CD14-positive monocyte (primary cell): Measurements from ENCODE around the gene SRP9. TPM values are rescaled to one million over a fixed set of nuclear protein-coding genes. Genes with fewer than 3 reads are reported as not detected.
"Not testable (repeated sequence)": the region's sequence is repeated elsewhere in the genome, so short reads cannot be mapped to it uniquely, and the experiment has no call there.

Experiments
- DNase-seq, 3 donors: peaks; one replicate each; pipeline ENCODE4 v3.0.0-alpha.2; 2011 to 2022
- H2AFZ ChIP-seq: 2 replicates; pipeline ENCODE4 v1.6.0; 2012; ENCODE audit warnings: mild to moderate bottlenecking, low read depth, low read length, inconsistent platforms; ENCODE audit not compliant: insufficient read depth, poor library complexity, severe bottlenecking
- H3K27ac ChIP-seq, 2 donors: 1 replicate in 1 of 2; 2 replicates in 1 of 2; pipeline ENCODE4 v1.5.1; 2012 to 2013; ENCODE audit warnings: low read length in 2 of 2, control low read depth in 1 of 2, inconsistent platforms in 1 of 2, low read depth in 1 of 2, mild to moderate bottlenecking in 1 of 2
- H3K27me3 ChIP-seq, 2 donors: one replicate each; pipeline versions ENCODE4 v1.6.0 to v1.6.1; 2011 to 2013; ENCODE audit warnings: low read length in 2 of 2; ENCODE audit not compliant: control insufficient read depth in 2 of 2, insufficient read depth in 2 of 2
- H3K36me3 ChIP-seq, 2 donors: replicated peaks in 1 of 2; 1 replicate in 1 of 2; 2 replicates in 1 of 2; pipeline versions ENCODE4 v1.5.1 to v1.6.1; 2012 to 2013; ENCODE audit warnings: low read length in 2 of 2, control low read depth in 1 of 2, inconsistent platforms in 1 of 2, mild to moderate bottlenecking in 1 of 2; ENCODE audit not compliant: insufficient read depth in 2 of 2, control insufficient read depth in 1 of 2
- H3K4me1 ChIP-seq, 2 donors: 1 replicate in 1 of 2; 2 replicates in 1 of 2; pipeline versions ENCODE4 v1.5.1 to v1.6.1; 2012 to 2013; ENCODE audit warnings: low read length in 2 of 2, control low read depth in 1 of 2, inconsistent platforms in 1 of 2, mild to moderate bottlenecking in 1 of 2, moderate library complexity in 1 of 2; ENCODE audit not compliant: insufficient read depth in 2 of 2, control insufficient read depth in 1 of 2
- H3K4me2 ChIP-seq: replicated peaks from 2 replicates; pipeline ENCODE3; 2012; ENCODE audit warnings: low read length, moderate library complexity, mild to moderate bottlenecking; ENCODE audit not compliant: poor library complexity, severe bottlenecking; ENCODE audit errors: extremely low read depth
- H3K4me3 ChIP-seq, 3 experiments: fragments of 200-600 bp in 1 of 3; sonication (generic) in 1 of 3; replicated peaks in 1 of 3; 1 replicate in 2 of 3; 2 replicates in 1 of 3; pipeline ENCODE4 v1.5.1; 2011 to 2013; ENCODE audit warnings: low read length in 3 of 3, mild to moderate bottlenecking in 3 of 3, control low read depth in 2 of 3, low read depth in 2 of 3, inconsistent platforms in 1 of 3, moderate library complexity in 1 of 3
- H3K79me2 ChIP-seq: 2 replicates; pipeline ENCODE4 v1.6.0; 2012; ENCODE audit warnings: mild to moderate bottlenecking, control low read depth, inconsistent platforms, low read length, moderate library complexity; ENCODE audit not compliant: insufficient read depth
- H3K9ac ChIP-seq: 2 replicates; pipeline ENCODE4 v1.6.0; 2017; ENCODE audit warnings: low read length, mild to moderate bottlenecking; ENCODE audit not compliant: insufficient read depth, poor library complexity, severe bottlenecking
- H3K9me3 ChIP-seq, 2 donors: replicated peaks in 1 of 2; 1 replicate in 1 of 2; 2 replicates in 1 of 2; pipeline versions ENCODE4 v1.5.1 to v1.6.1; 2012 to 2013; ENCODE audit warnings: low read length in 2 of 2, control low read depth in 1 of 2; ENCODE audit not compliant: control insufficient read depth in 1 of 2, insufficient read depth in 1 of 2
- H4K20me1 ChIP-seq: 2 replicates; pipeline ENCODE4 v1.6.0; 2012; ENCODE audit warnings: mild to moderate bottlenecking, low read length, control low read depth, moderate library complexity; ENCODE audit not compliant: insufficient read depth
- H3K27ac Mint-ChIP-seq, 7 donors: one replicate each; pipeline ENCODE4 v1.8.0; 2020; ENCODE audit warnings: mild to moderate bottlenecking in 7 of 7, mixed read lengths in 7 of 7, moderate library complexity in 6 of 7, inconsistent platforms in 2 of 7
- H3K27me3 Mint-ChIP-seq, 3 donors: one replicate each; pipeline ENCODE4 v1.8.0; 2021 to 2022; ENCODE audit warnings: low read depth in 3 of 3, mild to moderate bottlenecking in 3 of 3, mixed read lengths in 3 of 3, moderate library complexity in 3 of 3, inconsistent platforms in 1 of 3
- H3K36me3 Mint-ChIP-seq, 2 donors: one replicate each; pipeline ENCODE4 v1.8.0; 2020; ENCODE audit warnings: mixed read lengths in 2 of 2, inconsistent platforms in 1 of 2, mild to moderate bottlenecking in 1 of 2
- H3K4me1 Mint-ChIP-seq: one replicate; pipeline ENCODE4 v1.8.0; 2020; ENCODE audit warnings: mild to moderate bottlenecking, mixed read lengths
- H3K4me3 Mint-ChIP-seq, 2 donors: one replicate each; pipeline ENCODE4 v1.8.0; 2020; ENCODE audit warnings: mild to moderate bottlenecking in 2 of 2, mixed read lengths in 2 of 2, moderate library complexity in 1 of 2
- H3K9me3 Mint-ChIP-seq, 7 donors: one replicate each; pipeline ENCODE4 v1.8.0; 2020 to 2022; ENCODE audit warnings: mixed read lengths in 7 of 7, mild to moderate bottlenecking in 6 of 7, moderate library complexity in 6 of 7, inconsistent platforms in 2 of 7
- WGBS: methylation state at CpG from one replicate; pipeline ENCODE4 v1.1.5; 2013; ENCODE audit warnings: missing lambda C conversion rate; ENCODE audit not compliant: insufficient coverage; 5-methylcytosine and 5-hydroxymethylcytosine counted together
- intact Hi-C, 2 donors: fragments of 100-400 bp; cut with micrococcal nuclease; formaldehyde crosslinking; loops; one replicate each; pipeline versions ENCODE4 v1.15.0 to v1.15.1; 2023
- polyA plus RNA-seq, 3 donors: library from polyadenylated mRNA; depleted of rRNA in 1 of 3; unstranded in 2 of 3; stranded (reverse) in 1 of 3; fragments of 300-500 nt in 2 of 3; fragments of >200 nt in 1 of 3; fragmentation: Illumina TruSeq in 2 of 3; gene quantifications; 1 replicate in 2 of 3; 2 replicates in 1 of 3; pipeline ENCODE4 v1.2.3, GENCODE V29; 2012 to 2021
- TF ChIP-seq, protein P1 (sequence below): fragments of 200-600 bp; IDR thresholded peaks from one replicate; pipeline ENCODE4 v1.8.0; 2022; ENCODE audit warnings: antibody characterized with exemption, mild to moderate bottlenecking

Gene SRP9
- polyA plus RNA-seq, 3 donors, result 89.5 to 329 (median 281) TPM

DNA sequence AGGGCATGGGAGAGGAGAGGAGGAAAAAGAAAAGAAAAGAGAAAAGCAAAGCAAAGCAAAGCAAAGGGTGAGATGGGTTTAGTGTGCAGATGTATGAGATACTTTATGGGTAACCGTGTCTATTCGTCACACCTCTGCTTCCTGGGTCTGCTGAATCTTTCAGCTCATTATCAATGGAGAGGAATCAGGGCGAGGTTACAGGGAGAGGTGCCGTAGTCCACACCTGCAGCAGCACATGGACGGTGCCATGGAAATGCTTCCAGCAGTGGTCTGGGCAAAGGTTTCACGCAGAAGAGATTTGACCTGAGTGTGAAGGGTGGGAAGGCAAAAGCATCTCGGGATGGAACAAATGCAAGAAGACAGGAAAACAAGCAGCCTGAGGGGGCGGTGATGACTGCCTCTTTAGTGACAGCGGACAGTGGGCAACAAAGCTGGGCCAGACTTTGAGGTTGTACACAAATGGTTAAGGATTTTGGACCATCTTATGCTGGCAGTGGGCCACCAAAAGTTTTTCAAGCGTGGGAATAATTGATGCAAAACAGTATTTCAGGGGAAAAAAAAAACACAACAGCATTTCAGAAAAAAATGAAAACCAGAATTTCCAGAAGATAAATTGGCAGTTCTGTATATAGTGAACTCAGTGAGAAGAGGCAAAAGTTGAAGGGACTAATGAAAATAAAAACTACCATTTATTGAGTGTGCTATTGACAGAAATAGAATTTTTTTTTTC is 19.5 kb upstream of the SRP9 start:
- 96% methylated on average over 8 of the region's 10 CpGs for WGBS
- Histone ChIP-seq H3K4me2 (no peak overlapping the region), H2AFZ (no peak overlapping the region), H3K79me2 (no peaks in the 10 kb centered on the region), H3K4me1 (peaks cover 0 to 23% of the 10 kb centered on the region in 2 donors), H3K9ac (no peak overlapping the region), H3K27me3 (no peaks in the 10 kb centered on the region), H3K27ac (no peak overlapping the region), H4K20me1 (no peaks in the 10 kb centered on the region), H3K36me3 (no peaks in the 10 kb centered on the region), H3K4me3 (no peak overlapping the region), H3K9me3 (no peaks in the 10 kb centered on the region)
- H3K27ac Mint-ChIP-seq, result no peak overlapping the region
- DNase-seq, result no peak
- H3K27me3 Mint-ChIP-seq, result peaks cover 0 to 5% (median 0%) of the 10 kb centered on the region in 3 donors
- peaks cover 22% of the 10 kb centered on the region for H3K4me1 Mint-ChIP-seq
- intact Hi-C loops, result no loop called here
- H3K9me3 Mint-ChIP-seq, result no peaks in the 10 kb centered on the region
- H3K4me3 Mint-ChIP-seq, result no peak overlapping the region
- TF ChIP-seq, protein P1, sequence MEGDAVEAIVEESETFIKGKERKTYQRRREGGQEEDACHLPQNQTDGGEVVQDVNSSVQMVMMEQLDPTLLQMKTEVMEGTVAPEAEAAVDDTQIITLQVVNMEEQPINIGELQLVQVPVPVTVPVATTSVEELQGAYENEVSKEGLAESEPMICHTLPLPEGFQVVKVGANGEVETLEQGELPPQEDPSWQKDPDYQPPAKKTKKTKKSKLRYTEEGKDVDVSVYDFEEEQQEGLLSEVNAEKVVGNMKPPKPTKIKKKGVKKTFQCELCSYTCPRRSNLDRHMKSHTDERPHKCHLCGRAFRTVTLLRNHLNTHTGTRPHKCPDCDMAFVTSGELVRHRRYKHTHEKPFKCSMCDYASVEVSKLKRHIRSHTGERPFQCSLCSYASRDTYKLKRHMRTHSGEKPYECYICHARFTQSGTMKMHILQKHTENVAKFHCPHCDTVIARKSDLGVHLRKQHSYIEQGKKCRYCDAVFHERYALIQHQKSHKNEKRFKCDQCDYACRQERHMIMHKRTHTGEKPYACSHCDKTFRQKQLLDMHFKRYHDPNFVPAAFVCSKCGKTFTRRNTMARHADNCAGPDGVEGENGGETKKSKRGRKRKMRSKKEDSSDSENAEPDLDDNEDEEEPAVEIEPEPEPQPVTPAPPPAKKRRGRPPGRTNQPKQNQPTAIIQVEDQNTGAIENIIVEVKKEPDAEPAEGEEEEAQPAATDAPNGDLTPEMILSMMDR, result no peak
- no peaks in the 10 kb centered on the region for H3K36me3 Mint-ChIP-seq

DNA sequence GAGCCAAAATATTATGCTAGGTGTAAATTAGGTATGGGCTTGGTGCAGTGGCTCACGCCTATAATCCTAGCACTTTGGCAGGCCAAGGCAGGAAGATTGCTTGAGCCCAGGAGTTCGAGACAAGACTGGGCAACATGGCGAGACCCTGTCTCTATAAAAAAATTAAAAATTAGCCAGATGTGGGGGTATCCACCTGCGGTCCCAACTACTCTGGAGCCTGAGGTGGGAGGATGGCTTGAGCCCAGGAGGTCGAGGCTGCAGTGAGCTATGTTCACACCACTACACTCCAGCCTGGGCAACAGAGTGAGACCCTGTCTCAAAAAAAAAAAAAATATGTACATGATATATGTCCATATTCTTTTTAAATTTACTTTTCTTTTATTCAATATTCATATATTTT is 17.7 kb upstream of the SRP9 start:
- H3K4me2 ChIP-seq, DNase-seq, H3K27me3 Mint-ChIP-seq, H3K36me3 Mint-ChIP-seq, H3K79me2 ChIP-seq, H3K27ac ChIP-seq, H3K9me3 Mint-ChIP-seq, H3K4me3 ChIP-seq, H3K4me3 Mint-ChIP-seq, intact Hi-C loops, H3K27ac Mint-ChIP-seq, H2AFZ ChIP-seq, H3K9ac ChIP-seq, H3K27me3 ChIP-seq, H4K20me1 ChIP-seq, H3K9me3 ChIP-seq, H3K36me3 ChIP-seq: not testable (repeated sequence)
- H3K4me1 ChIP-seq, result peaks cover 6 to 28% of the 10 kb centered on the region in 2 donors
- peaks cover 28% of the 10 kb centered on the region for H3K4me1 Mint-ChIP-seq
- WGBS, result 97% methylated on average over 3 of the region's 5 CpGs
